ENCODE measurements around the gene RPP38. TPM values are rescaled to one million over a fixed set of nuclear protein-coding genes. Genes with fewer than 3 reads are reported as not detected.

The RPP38 gene
- total RNA-seq, 2 donors from 2014 or later, result 15.5 to 17.5 TPM

GRCh38 chr10:15092855-15093408 is 4.2 kb upstream of the RPP38 start:
- no peak for DNase-seq (ENCODE audit: low spot score in 2 of 2)
- Mint-ChIP-seq H3K27ac (no peak overlapping the region), H3K9me3 (no peaks in the 10 kb centered on the region), H3K36me3 (peaks cover 5% of the 10 kb centered on the region in 2 donors)
- no peak for ATAC-seq

DNA sequence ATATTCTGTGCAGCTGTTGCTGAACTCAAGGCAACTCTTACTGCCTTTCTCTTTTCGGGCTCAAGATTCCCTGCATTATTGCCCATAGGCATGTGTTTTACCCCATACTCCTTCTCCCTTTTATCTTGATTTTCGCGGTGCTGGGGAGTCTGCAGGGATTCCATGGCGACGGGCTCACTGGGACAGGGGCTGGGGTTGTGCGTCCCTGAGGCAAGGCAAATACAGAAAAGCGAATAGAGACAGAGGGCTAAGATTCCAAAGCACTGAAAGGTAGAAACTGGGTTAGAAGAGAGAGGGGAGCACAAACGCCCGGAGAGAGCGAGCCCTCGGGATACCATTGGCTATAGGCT is 519 bp upstream of the RPP38 start:
- Mint-ChIP-seq H3K9me3 (no peaks in the 10 kb centered on the region), H3K36me3 (peaks cover 7 to 9% of the 10 kb centered on the region in 2 donors), H3K27ac (peak overlapping the region; percentile 84 to 97)
- peak in 1 of 2 donors; percentile 30 for ATAC-seq
- peak in 1 of 2 donors; percentile 55 for DNase-seq (ENCODE audit: low spot score in 2 of 2)

DNA sequence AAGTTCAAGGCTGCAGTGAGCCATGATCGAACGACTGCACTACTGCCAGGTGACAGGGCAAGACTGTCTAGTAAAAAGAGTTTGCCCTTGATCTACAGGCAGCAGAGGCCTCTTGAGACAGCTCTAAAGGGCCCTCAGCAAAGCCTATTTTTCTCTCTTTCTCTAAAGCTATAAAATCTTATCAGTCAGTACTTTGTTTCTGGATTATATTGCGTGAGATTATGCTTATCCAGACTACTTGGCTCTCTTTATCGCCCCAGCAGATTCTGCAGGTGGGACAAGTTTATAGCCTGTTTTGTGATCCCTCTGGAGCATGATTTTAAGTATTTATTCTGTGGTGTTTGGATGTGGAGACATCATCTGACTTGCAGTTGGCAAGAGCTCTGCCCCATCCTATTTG is 2.7 kb downstream of the RPP38 start:
- peak overlapping the region in 1 of 2 donors; percentile 95 for H3K27ac Mint-ChIP-seq
- H3K36me3 Mint-ChIP-seq, result peaks cover 7 to 17% of the 10 kb centered on the region in 2 donors
- ATAC-seq (no peak), DNase-seq (ENCODE audit: low spot score in 2 of 2) (no peak)
- H3K9me3 Mint-ChIP-seq, result no peaks in the 10 kb centered on the region

DNA sequence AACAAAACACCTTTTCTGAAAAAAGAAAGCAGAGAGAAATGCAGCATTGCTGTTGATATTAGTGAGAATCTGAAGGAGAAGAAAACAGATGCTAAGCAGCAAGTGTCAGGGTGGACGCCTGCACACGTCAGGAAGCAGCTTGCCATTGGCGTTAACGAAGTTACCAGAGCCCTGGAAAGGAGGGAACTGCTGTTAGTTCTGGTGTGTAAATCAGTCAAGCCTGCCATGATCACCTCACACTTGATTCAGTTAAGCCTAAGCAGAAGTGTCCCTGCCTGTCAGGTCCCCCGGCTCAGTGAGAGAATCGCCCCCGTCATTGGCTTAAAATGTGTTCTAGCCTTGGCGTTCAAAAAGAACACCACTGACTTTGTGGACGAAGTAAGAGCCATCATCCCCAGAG is 6.4 kb downstream of the RPP38 start:
- DNase-seq (ENCODE audit: low spot score in 2 of 2) (no peak), ATAC-seq (no peak)
- peaks cover 0 to 11% of the 10 kb centered on the region in 2 donors for H3K36me3 Mint-ChIP-seq
- peak overlapping the region; percentile 32 to 80 for H3K27ac Mint-ChIP-seq
- H3K9me3 Mint-ChIP-seq, result no peaks in the 10 kb centered on the region

GRCh38 chr10:15106352-15107013 is 9.3 kb downstream of the RPP38 start:
- DNase-seq (ENCODE audit: low spot score in 2 of 2), result peak in 1 of 2 donors; percentile 75
- Mint-ChIP-seq H3K36me3 (peaks cover 0 to 19% of the 10 kb centered on the region in 2 donors), H3K9me3 (no peaks in the 10 kb centered on the region), H3K27ac (peak overlapping the region in 1 of 2 donors; percentile 88)
- peak; percentile 94 to 98 for ATAC-seq

DNA sequence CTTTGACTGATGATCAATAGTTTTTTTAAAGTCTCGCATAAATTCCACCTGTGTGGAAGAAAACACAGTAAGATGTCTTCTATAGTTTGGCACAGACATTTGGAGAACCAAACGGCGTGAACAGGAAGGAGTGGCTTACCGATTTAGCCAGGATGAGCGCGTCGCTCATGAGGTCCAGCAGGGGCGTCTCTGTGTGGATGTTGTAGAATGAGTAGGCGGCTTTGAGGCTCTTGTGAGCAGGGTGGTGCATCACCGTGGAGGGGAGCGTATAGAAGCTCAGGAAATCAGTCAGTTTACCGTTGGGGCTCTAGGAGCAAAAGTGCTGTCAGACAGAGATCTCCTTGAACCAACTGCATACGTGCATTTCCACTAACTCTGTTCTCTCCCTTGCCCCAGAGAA is 15.5 kb downstream of the RPP38 start:
- Mint-ChIP-seq H3K9me3 (no peaks in the 10 kb centered on the region), H3K27ac (no peak overlapping the region), H3K36me3 (peaks cover 0 to 25% of the 10 kb centered on the region in 2 donors)
- ATAC-seq (peak in 1 of 2 donors; percentile 57), DNase-seq (ENCODE audit: low spot score in 2 of 2) (no peak)

DNA sequence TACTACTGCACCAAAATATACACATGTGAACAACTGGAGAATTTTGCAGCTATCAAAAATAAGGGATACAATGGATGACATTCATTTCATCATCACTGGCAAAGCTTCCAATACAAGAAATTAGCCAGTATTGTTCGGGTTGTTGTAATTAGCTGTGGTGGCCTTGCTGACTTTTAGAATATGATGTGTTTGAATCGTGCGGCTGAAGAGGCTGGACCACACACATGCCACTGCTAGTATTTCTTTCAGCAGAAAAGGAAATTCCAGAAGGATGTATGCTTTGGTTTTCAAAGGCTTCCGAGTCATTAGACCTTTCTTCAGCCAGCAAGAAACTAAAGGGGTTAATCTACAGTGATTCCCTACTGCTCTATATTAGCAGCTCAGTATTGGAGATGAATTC is 16.6 kb downstream of the RPP38 start:
- H3K36me3 Mint-ChIP-seq, result peaks cover 0 to 20% of the 10 kb centered on the region in 2 donors
- H3K9me3 Mint-ChIP-seq, result no peaks in the 10 kb centered on the region
- ATAC-seq (no peak), DNase-seq (ENCODE audit: low spot score in 2 of 2) (no peak)
- no peak overlapping the region for H3K27ac Mint-ChIP-seq

- ATAC-seq (no peak), DNase-seq (ENCODE audit: low spot score in 2 of 2) (no peak)
- peaks cover 0 to 15% of the 10 kb centered on the region in 2 donors for H3K36me3 Mint-ChIP-seq
- H3K9me3 Mint-ChIP-seq, result no peaks in the 10 kb centered on the region
- H3K27ac Mint-ChIP-seq, result no peak overlapping the region
Measured at GRCh38 chr10:15116225-15116624, 19.1 kb downstream of the RPP38 start.

DNA sequence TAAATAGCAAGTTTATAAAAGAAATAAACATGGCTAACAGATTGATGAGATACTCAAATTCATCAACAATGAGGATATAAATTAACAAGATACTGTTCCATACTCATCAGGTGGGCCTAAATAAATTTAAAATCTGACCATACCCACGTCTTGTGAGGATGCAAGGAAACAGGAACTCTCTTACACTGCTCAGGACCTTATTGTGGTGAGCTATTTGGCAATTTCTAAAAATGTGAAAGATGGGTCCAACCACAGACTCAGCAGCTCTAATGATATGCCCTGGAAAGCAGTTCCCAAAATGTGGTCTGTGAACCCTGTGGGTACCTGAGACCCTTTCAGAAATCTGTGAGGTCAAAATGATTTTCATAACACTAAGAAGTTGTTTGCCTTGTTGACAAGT is 21.5 kb downstream of the RPP38 start:
- ATAC-seq (no peak), DNase-seq (ENCODE audit: low spot score in 2 of 2) (no peak)
- H3K27ac Mint-ChIP-seq, result no peak overlapping the region
- H3K36me3 Mint-ChIP-seq, result peaks cover 0 to 15% of the 10 kb centered on the region in 2 donors
- H3K9me3 Mint-ChIP-seq, result no peaks in the 10 kb centered on the region

- Mint-ChIP-seq H3K27ac (no peak overlapping the region), H3K9me3 (no peaks in the 10 kb centered on the region), H3K36me3 (peaks cover 0 to 25% of the 10 kb centered on the region in 2 donors)
- ATAC-seq (no peak), DNase-seq (ENCODE audit: low spot score in 2 of 2) (no peak)
Measured at GRCh38 chr10:15120523-15120922, 23.4 kb downstream of the RPP38 start.

DNA sequence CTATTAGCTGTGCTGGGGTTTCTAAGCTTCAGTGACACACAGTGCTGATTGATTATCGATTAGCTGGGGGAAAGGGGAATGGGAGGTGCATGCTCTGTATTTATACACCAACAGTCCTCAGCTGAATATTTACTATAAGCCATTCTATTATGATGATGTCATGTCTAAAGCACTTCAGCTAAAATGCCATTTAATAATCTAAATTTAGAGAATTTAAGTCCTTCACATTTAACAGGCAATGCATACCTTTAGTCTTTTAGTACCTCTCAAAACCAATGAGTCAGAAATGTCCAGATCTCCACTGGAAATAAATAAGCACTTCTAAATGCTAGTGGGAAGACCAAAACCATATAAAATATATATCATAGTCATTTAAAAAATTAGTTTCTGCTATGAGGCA is 24.6 kb downstream of the RPP38 start:
- peaks cover 4 to 37% of the 10 kb centered on the region in 2 donors for H3K36me3 Mint-ChIP-seq
- DNase-seq (ENCODE audit: low spot score in 2 of 2) (no peak), ATAC-seq (no peak)
- no peaks in the 10 kb centered on the region for H3K9me3 Mint-ChIP-seq
- peak overlapping the region in 1 of 2 donors; percentile 97 for H3K27ac Mint-ChIP-seq

DNA sequence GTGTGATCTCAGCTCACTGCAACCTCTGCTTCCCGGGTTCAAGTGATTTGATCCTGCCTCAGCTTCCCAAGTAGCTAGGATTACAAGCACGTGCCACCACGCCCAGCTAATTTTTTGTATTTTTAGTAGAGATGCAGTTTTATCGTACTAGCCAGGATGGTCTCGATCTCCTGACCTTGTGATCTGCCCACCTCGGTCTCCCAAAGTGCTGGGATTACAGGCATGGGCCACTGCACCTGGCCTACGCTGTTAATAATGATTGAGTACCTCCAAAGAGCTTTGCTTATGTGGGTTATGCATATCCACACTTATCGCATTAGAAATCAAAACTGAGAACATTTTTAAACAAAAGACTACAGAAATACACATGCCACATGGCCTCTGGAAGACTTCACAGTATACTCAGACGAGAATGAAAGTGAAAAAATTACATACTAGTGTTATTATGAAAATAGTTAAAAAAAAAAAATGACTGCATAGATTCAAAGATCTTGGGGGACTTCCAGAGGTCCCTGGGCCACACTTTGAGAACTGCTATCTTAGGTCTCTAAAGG is 25.4 kb downstream of the RPP38 start:
- H3K27ac Mint-ChIP-seq, result peak overlapping the region; percentile 82 to 97
- DNase-seq (ENCODE audit: low spot score in 2 of 2) (no peak), ATAC-seq (peak; percentile 71 to 76)
- no peaks in the 10 kb centered on the region for H3K9me3 Mint-ChIP-seq
- H3K36me3 Mint-ChIP-seq, result peaks cover 4 to 37% of the 10 kb centered on the region in 2 donors

DNA sequence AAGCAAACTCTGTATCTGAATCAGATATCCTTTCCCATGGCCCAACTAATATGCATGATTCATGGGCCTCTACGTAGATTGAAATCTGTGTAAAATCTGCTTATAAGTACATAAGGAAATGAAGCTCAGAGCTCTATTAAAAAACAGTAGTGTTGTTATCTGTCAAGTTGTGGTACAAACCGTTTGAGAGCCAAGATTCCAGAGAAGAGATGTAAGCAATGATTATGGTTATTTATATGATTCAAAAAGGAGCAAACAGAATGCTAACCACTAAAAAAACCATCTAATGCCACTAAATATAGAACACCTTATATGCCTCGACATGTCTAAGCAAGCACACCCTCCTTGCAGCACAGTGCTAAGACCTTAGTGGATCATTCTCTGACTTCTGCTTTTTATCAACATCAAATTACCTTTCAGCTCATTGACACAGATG is 26.6 kb downstream of the RPP38 start:
- ATAC-seq (peak; percentile 72 to 83), DNase-seq (ENCODE audit: low spot score in 2 of 2) (no peak)
- Mint-ChIP-seq H3K36me3 (peaks cover 4 to 37% of the 10 kb centered on the region in 2 donors), H3K9me3 (no peaks in the 10 kb centered on the region), H3K27ac (peak overlapping the region; percentile 82 to 97)

DNA sequence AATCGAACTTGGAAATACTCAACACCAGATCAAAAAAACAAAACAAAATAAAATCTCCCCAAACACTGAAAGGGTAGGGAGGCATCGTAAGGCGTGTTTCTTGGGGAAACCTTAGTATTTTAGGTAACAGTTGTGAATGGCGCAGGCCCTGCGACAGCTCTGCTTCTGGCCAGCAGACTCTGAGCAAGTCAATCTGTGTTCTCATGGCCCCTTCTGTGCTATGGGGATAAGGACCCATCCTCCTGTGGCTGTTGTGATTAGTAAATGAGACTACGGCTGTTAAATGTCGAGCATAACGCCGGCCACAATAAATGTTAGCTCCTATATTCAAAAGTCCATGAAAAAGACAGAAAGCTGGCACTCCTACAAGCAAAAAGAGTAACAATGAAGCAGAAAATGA is 27.0 kb downstream of the RPP38 start:
- no peaks in the 10 kb centered on the region for H3K9me3 Mint-ChIP-seq
- ATAC-seq (no peak), DNase-seq (ENCODE audit: low spot score in 2 of 2) (no peak)
- peak overlapping the region; percentile 82 to 97 for H3K27ac Mint-ChIP-seq
- peaks cover 4 to 38% of the 10 kb centered on the region in 2 donors for H3K36me3 Mint-ChIP-seq

DNA sequence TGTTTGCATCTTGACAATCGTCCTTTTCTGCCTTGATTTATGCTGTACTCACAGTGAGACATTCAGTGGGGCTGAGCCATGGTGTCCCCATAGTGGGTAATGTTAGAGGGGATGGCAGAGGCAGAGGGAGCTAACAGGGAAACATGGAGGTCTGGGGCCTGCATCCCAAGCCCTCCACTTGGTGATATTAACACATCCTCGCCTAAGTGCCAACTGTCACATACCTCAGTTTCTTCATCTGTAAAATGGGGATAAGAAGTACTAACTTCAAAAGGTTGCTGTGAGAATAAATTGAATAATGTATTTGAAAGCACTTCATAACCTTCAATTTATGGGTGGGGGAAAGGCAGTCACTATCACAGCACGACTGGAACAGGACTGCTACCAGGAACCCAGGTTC is 27.8 kb downstream of the RPP38 start:
- DNase-seq (ENCODE audit: low spot score in 2 of 2) (no peak), ATAC-seq (no peak)
- Mint-ChIP-seq H3K9me3 (no peaks in the 10 kb centered on the region), H3K27ac (peak overlapping the region in 1 of 2 donors; percentile 22), H3K36me3 (peaks cover 4 to 45% of the 10 kb centered on the region in 2 donors)

DNA sequence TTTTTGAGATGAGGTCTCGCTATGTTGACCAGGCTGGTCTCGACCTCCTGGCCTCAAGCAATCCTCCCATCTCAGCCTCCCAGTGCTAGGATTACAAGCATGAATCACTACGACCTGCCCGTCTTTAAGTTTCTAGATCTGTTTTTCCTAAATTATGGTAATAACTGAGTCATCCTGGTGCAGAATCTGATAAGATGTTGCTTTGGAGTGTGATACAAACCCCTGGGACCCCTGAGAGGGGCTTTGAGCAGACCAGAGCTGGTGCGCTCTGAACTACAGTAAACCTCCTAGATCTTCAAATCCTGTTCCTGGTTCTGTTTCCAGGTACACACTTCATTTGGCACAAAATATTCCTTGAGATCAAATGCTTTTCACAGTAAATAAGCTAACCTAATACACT is 34.2 kb downstream of the RPP38 start:
- ATAC-seq (no peak), DNase-seq (ENCODE audit: low spot score in 2 of 2) (no peak)
- H3K27ac Mint-ChIP-seq, result no peak overlapping the region
- no peaks in the 10 kb centered on the region for H3K9me3 Mint-ChIP-seq
- peaks cover 11 to 33% of the 10 kb centered on the region in 2 donors for H3K36me3 Mint-ChIP-seq

- Mint-ChIP-seq H3K36me3 (peaks cover 8 to 41% of the 10 kb centered on the region in 2 donors), H3K27ac (no peak overlapping the region), H3K9me3 (no peaks in the 10 kb centered on the region)
- no peak for ATAC-seq
- no peak for DNase-seq (ENCODE audit: low spot score in 2 of 2)
Measured at GRCh38 chr10:15136129-15137035, 39.2 kb downstream of the RPP38 start.

All from activated naive CD4-positive, alpha-beta T cell treated with anti-CD3 and anti-CD28 coated beads, Interleukin-2, amount 50 U/mL, for 72 hours (primary cell).